ENCODE results near the gene TIA1.
"Not testable (repeated sequence)": the region's sequence is repeated elsewhere in the genome, so short reads cannot be mapped to it uniquely, and the experiment has no call there.

TIA1 gene

GRCh38 chr2:70214953-70215549, 33.4 kb downstream of the TIA1 start:
- no peak for DNase-seq (ENCODE audit: low spot score)

GRCh38 chr2:70214365-70214764, 34.1 kb downstream of the TIA1 start:
- no peak for DNase-seq (ENCODE audit: low spot score)

DNA sequence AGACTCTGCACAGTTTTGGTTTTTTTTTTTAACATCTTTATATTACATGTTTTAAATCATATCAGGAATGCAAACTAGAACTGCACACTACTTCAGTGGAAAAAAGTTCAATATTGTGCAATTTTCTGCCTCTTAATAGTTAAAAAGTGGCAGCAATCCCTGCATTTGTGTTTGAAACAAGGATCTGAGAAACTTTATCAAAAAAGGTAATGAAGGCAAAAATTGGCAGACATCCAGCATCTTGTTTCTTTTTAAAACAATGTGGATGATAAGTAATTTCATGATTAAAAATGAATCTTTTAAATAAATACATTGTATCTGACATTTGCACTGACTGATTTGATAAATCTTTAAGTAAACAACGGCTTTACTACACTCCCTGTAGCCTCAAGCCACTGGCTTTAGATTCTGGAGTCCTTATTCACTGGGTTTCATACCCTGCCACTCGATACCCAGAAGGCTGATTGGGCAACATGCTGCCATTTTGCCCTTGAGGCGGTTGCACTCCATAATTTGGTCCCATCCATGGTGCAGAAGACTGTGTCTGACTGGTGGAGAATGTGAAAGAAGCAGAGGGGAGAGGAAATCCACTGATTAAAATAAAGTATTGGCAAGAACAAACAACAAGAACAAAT, 36.0 kb downstream of the TIA1 start:
- DNase-seq (ENCODE audit: low spot score): no peak

DNA sequence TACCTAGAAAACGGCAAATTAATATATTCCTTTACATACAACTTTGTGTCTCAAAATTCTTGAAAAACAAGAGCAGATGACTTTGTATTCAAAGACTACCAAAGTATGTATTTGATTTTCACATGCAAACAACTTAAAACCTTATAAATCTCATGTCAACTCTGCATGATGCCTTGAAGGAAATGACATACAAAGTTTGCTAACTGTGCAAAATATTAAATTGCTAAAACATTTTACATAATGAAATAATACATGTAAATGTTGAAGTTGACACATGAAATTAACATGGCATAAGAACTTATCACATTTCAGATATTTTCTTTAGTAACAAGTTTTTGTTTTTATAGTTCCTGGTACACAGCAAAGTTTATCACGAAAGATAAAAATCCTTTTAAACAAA, 36.8 kb downstream of the TIA1 start:
- DNase-seq (ENCODE audit: low spot score): no peak

DNA sequence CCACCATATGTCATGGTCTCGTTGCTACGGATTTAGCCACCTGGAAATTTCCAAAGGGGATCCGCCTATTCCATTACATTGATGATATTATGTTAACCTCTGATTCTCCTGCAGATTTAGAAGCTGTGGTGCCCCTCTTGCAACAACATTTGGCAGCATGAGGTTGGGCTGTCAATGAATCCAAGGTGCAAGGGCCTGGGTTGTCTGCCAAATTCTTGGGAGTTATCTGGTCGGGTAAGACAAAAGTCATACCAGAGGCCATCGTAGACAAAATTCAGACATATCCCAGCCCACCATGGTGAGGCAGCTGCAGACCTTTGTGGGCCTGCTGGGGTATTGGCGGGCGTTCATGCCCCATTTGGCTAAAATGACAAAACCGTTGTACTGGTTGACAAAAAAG, 44.0 kb downstream of the TIA1 start:
- DNase-seq (ENCODE audit: low spot score): no peak

- no peak for DNase-seq (ENCODE audit: low spot score)
Measured at GRCh38 chr2:70203086-70203485, 45.3 kb downstream of the TIA1 start.

- DNase-seq (ENCODE audit: low spot score): no peak
Measured at GRCh38 chr2:70202236-70202806, 46.1 kb downstream of the TIA1 start.

DNA sequence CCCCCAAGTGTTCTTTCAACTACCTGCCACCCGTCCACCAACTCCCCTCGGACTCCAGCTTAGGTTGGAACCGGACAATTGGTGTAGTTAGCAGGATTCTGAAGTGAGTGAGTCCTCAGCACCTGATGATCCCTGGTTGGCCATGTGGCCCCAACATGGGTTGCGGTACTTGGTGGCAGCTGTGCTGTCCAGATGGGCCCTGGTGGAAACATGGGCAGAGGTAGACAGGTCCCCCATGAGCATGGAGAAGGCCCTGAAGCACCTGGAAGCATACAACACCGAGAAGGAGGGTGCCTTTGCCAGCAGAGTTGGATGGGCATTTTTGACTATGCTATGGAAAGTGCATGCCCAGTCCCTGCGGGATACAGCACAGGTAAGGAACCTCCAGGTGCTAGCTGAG, 46.6 kb downstream of the TIA1 start:
- DNase-seq (ENCODE audit: low spot score): no peak

DNA sequence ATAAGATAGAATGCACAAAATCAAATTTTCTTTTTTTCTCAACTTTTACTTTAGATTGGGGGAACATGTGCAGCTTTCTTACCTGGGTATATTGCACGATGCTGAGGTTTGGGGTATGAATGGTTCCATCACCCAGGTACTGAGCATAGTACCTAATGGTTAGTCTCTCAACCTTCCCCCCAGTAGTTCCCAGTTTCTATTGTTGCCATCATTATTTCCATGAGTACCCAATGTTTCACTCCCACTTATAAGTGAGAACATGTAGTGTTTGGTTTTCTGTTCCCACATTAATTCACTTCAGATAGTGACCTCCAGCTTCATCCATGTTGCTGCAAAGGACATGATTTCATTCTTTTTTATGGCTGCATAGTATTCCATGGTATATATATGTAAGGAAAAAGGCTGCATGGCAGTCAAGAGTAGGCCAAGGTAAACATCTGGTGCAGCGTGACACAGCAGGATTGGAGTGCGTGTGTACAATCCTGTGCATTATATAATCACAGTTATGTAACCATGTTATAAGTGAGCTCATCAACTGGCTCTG, 47.1 kb downstream of the TIA1 start:
- no peak for DNase-seq (ENCODE audit: low spot score)

GRCh38 chr2:70199320-70199864, 49.0 kb downstream of the TIA1 start:
- DNase-seq (ENCODE audit: low spot score): no peak

DNA sequence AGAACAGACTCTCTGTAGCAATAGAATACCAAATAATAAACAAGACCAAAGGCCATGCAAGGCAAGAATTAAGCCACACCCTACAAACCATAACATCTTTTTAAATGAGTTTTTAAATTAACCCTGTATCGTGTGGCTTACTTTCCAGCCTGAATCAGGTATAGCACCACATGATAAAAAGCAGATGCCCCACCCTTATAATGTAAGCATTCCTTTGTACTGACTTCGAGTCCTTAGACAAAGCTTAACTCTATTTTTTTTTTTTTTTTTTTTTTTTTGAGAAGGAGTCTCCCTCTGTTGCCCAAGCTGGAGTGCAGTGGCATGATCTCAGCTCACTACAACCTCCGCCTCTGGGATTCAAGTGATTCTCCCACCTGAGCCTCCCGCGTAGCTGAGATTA, 55.9 kb downstream of the TIA1 start:
- DNase-seq (ENCODE audit: low spot score): no peak

DNA sequence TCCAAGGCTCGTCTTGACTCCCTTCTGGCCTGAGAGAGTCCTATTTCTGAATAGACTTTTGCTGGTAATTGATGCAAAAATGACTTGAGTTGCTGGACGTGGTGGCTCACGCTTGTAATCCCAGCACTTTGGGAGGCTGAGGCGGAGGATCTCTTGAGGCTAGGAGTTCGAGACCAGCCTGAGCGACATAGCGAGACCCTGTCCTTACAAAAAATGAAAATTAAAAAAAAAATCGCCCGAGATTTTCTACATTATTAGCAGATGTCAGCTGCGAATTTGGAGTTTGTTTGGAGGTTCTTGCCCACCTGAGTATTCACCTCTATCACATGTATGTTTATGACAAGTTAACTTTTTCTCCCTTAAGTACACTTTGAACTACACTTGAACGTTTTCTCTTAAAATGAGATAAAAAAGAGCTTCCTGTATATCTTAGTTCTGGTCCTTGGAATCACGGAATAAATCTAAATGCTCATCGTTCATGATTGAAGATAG, 57.1 kb downstream of the TIA1 start:
- no peak for DNase-seq (ENCODE audit: low spot score)

DNA sequence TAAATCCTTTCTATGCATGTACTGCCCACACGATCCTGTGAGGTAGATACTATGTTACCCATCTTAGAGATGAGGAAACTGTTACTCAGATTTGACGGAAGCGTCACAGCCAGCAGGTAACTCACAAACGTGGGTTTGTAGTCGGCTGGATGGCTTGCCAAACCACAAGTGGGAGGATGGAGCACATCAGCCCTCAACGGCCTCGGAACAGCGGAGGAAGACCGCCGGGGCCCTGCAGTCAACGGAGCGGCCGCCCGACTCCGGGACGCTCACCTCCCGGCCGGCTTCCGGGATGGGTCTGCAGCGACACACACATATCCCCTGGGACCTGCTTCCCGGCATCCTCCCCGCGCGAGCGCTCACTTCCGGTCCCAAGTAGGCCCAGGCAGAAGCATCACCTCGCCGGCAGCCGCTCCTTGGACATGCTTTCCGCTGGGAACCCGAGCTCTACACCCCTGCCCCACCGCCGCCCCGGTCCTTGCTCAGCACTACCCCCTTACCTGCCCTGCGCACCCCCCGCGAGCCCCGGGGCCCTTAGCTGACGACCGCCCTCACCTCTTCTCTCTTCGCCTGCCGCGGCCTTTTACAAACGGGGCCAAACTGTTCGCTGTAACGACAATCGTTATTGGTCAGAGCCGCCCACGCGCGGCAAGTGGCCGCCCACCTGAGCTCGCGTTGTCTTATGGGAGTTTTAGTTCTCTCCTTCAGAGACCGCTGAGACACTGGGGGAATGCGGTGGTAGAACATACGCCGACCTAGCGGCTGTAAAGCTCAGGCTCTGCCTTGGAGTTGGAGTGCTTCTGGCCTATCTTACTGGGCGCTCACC, 57.8 kb downstream of the TIA1 start, which contains the start of gene C2orf42:
Gene C2orf42, minus strand, starts transcription at position 602 of the 826 bp plus-strand sequence. CDS start 9,034 bp downstream, outside the sequence.
- peak; percentile 99 for DNase-seq (ENCODE audit: low spot score)

GRCh38 chr2:70188460-70188859, 60.0 kb downstream of the TIA1 start:
- DNase-seq (ENCODE audit: low spot score): no peak

- not testable (repeated sequence) for DNase-seq (ENCODE audit: low spot score)
Measured at GRCh38 chr2:70187170-70187569, 61.3 kb downstream of the TIA1 start.

DNA sequence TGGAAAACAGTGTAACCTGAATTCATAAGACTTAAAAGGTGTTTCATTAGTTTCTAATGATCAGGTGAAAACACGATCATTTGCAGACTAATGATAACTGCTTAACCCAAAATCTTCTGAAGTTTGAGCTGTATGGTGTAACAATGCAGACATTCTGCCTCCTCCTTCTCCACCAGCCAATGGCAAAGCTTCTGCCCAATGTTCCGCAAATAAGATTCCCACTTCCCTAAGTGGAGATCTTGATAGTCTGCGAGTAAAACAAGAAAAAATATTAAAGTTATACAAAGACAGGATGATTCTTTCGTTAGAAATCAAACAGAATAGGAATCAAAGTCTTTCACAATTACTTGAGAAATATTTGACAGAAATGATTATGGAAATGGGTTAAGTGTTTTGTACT, 65.7 kb downstream of the TIA1 start:
- DNase-seq (ENCODE audit: low spot score): no peak

DNA sequence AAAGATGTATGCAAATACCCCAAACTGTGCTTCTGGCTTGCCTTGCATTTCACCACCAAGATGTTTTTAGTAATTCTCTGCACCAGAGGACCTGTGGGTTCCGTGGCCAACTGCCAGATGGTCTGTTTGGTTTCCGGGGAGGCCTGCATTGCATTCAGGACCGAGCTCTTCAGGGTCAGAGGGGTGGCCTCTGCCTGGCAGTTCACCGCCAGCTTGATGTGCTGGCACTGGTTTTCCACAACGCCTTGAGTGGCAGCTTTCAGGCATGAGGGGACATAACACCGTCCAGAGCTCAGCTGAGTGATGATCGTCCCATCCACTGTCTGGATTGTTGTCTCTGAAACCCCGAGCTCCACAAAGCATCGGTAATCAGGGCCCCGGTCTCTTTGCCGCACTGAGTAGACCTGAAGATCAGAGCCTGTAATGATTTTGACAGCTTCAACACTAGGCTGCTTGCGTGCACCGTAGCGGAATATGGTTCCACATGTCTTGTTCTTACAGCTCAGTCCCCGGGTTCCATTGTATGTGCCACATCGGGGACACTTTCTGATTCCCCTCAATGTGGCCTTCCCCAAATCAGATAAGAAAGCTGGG, 67.0 kb downstream of the TIA1 start:
- DNase-seq (ENCODE audit: low spot score): peak; percentile 69

DNA sequence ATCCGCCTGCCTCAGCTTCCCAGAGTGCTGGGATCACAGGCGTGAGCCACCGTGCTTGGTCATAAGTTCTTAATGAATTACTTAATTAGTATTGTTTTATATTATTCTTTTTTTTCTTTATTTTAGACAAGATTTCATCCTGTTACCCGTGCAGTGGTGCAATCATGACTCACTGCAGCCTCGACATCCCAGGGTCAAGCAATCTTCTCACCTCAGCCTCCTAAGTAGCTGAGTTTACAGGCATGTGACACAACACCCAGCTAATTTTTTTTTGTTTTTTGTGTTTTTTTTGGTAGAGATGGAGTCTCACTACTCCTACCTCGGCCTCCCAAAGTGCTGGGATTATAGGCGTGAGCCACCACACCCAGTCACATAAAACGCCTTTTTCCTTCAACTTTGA, 74.9 kb downstream of the TIA1 start:
- no peak for DNase-seq (ENCODE audit: low spot score)

DNA sequence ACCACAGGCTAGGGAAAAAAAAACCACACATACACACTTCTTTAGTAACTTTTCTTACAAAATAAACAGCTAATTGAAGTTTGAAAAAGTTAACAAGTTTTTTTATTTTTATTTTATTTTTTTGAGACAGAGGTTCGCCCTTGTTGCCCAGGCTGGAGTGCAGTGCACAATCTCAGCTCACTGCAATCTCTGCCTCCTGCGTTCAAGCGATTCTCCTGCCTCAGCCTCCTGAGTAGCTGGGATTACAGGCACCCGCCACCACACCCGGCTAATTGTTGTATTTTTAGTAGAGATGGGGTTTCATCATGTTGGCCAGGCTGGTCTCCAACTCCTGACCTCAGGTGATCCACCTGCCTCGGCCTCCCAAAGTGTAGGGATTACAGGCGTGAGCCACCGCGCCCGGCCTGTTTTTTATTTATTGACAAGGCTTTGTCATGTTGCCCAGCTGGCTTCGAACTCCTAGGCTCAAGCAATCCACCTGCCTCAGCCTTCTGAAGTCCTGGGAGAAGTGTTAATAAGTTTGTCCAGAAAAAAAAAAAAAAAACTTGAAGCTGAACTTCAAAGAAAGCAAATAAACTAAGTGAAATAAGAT, 78.7 kb downstream of the TIA1 start:
- DNase-seq (ENCODE audit: low spot score): not testable (repeated sequence)

DNA sequence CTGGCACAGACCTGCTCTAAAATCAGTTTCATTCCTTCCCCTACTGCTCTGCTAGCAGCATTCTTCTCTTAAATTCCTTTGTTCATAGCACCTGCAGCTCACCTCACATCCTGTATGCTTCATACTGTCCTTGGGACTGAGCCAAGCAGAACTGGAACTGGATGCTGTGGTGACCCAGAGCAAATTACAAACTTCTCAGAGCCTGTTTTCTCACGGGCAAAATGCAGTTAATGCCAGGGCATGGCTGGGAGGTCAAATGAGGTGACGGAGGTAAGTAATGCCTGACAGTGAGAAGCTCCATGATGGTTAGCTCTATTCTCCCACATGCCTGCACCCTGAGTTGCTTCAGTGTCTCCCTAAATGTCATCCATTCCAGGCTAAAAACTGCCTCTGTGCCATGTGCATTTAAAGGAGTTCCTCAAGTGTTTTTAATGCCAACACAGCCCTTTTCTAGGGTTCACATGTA, 87.3 kb downstream of the TIA1 start:
- no peak for DNase-seq (ENCODE audit: low spot score)

DNA sequence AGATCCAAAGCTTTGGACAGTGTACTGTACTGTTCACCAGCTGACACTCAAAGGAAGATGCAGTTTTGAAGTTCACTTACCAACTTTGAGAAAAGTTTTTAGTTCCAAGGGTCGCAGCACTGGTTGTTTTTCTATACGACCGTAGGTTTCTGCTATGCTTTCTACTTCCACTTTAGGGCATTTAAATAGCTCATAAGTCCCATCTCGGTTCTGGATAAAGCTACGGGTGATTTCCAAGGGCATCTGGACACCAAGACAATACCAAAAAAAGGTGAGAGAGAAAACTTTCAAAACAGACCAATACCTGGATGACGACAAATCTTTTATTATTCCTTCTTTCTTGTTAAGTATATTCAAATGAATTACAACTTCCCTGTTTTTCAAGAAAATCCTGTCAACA, 87.9 kb downstream of the TIA1 start:
- DNase-seq (ENCODE audit: low spot score): no peak

Data from germinal center (tissue), 1 donor.